IMR-90 (cell line): ENCODE measurements around the gene ETV6. TPM values are rescaled to one million over a fixed set of nuclear protein-coding genes. Genes with fewer than 3 reads are reported as not detected.

ENCODE experiments used
- ATAC-seq: fragments of 200-7000 bp; cut with Tn5 transposase; 2 replicates; pipeline ENCODE4 v1.9.1; 2020; ENCODE audit warnings: low read depth, mild to moderate bottlenecking, moderate library complexity
- BruUV-seq: library from RNA; stranded (reverse); fragments of 400-500 nt; replicated peaks from 2 replicates; lab custom pipeline; 2021; lab: Mats Ljungman, UMichigan
- CTCF ChIA-PET: fragments of 300-600 bp; formaldehyde crosslinking; extraction: SDS; loops from one replicate; lab custom pipeline; 2021; ENCODE audit warnings: antibody characterized with exemption; lab: Yijun Ruan, JAX
- POLR2A ChIA-PET: fragments of 300-600 bp; sonication (Branson Sonifier 250); formaldehyde crosslinking; loops from one replicate; lab custom pipeline; 2022; ENCODE audit warnings: antibody characterized with exemption; ENCODE audit not compliant: unreplicated experiment; lab: Charles Lee
- DNase-seq: peaks from one replicate; pipeline ENCODE4 v3.0.0; 2013
- H2AFZ ChIP-seq: replicated peaks from 2 replicates; pipeline ENCODE3; 2013; ENCODE audit warnings: low read length, mild to moderate bottlenecking; ENCODE audit not compliant: poor library complexity
- H2AK5ac ChIP-seq: 2 replicates; pipeline ENCODE4 v1.6.1; 2013; ENCODE audit warnings: low read depth, low read length, inconsistent platforms
- H2AK9ac ChIP-seq: replicated peaks from 2 replicates; pipeline ENCODE3; 2013; ENCODE audit warnings: mild to moderate bottlenecking, low read depth, low read length, moderate library complexity; ENCODE audit not compliant: poor library complexity
- H2BK120ac ChIP-seq: 2 replicates; pipeline ENCODE4 v1.6.1; 2013; ENCODE audit warnings: low read depth, low read length, inconsistent platforms
- H2BK15ac ChIP-seq: 3 replicates; pipeline ENCODE4 v1.6.1; 2013; ENCODE audit warnings: low read depth, low read length, inconsistent platforms
- H2BK20ac ChIP-seq: 2 replicates; pipeline ENCODE4 v1.6.1; 2013; ENCODE audit warnings: low read depth, mild to moderate bottlenecking, inconsistent platforms, low read length, moderate library complexity
- H2BK5ac ChIP-seq: 2 replicates; pipeline ENCODE4 v1.6.1; 2013; ENCODE audit warnings: mild to moderate bottlenecking, low read depth, low read length, inconsistent platforms; ENCODE audit not compliant: poor library complexity, severe bottlenecking
- H3K14ac ChIP-seq: replicated peaks from 2 replicates; pipeline ENCODE4 v1.6.1; 2013; ENCODE audit warnings: low read depth, low read length, inconsistent platforms
- H3K18ac ChIP-seq: 2 replicates; pipeline ENCODE4 v1.6.1; 2013; ENCODE audit warnings: low read depth, low read length, control low read depth
- H3K23ac ChIP-seq: 2 replicates; pipeline ENCODE4 v1.6.1; 2013; ENCODE audit warnings: low read depth, low read length, inconsistent platforms
- H3K27ac ChIP-seq: 2 replicates; pipeline ENCODE4 v1.5.1; 2013; ENCODE audit warnings: mild to moderate bottlenecking, control low read depth, low read length; ENCODE audit not compliant: insufficient read depth
- H3K27me3 ChIP-seq: 2 replicates; pipeline ENCODE4 v1.6.1; 2013; ENCODE audit warnings: low read length; ENCODE audit not compliant: control insufficient read depth, insufficient read depth
- H3K36me3 ChIP-seq: 2 replicates; pipeline ENCODE4 v1.6.1; 2013; ENCODE audit warnings: low read length, mixed read lengths; ENCODE audit not compliant: control insufficient read depth, insufficient read depth
- H3K4ac ChIP-seq: 2 replicates; pipeline ENCODE4 v1.6.1; 2013; ENCODE audit warnings: low read depth, low read length, inconsistent platforms
- H3K4me1 ChIP-seq: 2 replicates; pipeline ENCODE4 v1.6.1; 2013; ENCODE audit warnings: low read length, mixed read lengths; ENCODE audit not compliant: control insufficient read depth, insufficient read depth
- H3K4me2 ChIP-seq: 2 replicates; pipeline ENCODE4 v1.6.1; 2013; ENCODE audit warnings: low read depth, mild to moderate bottlenecking, control low read depth, low read length, moderate library complexity
- H3K4me3 ChIP-seq: 2 replicates; pipeline ENCODE4 v1.5.1; 2013; ENCODE audit warnings: low read depth, mild to moderate bottlenecking, control low read depth, low read length, moderate library complexity; ENCODE audit not compliant: insufficient read depth
- H3K56ac ChIP-seq: 2 replicates; pipeline ENCODE4 v1.6.1; 2013; ENCODE audit warnings: low read length, inconsistent platforms; ENCODE audit not compliant: insufficient read depth; ENCODE audit errors: extremely low read depth
- H3K79me1 ChIP-seq, 2 experiments: 2 replicates each; pipeline ENCODE4 v1.6.1; 2013; ENCODE audit warnings: low read length in 2 of 2, inconsistent platforms in 1 of 2, low read depth in 1 of 2
- H3K9ac ChIP-seq: 2 replicates; pipeline ENCODE4 v1.6.1; 2013; ENCODE audit warnings: low read depth, low read length, control low read depth
- H3K9me1 ChIP-seq: 2 replicates; pipeline ENCODE4 v1.6.1; 2013; ENCODE audit warnings: low read length, inconsistent platforms; ENCODE audit not compliant: insufficient read depth
- H3K9me3 ChIP-seq: 2 replicates; pipeline ENCODE4 v1.6.1; 2013; ENCODE audit warnings: low read length; ENCODE audit not compliant: control insufficient read depth, insufficient read depth
- H4K20me1 ChIP-seq: 2 replicates; pipeline ENCODE4 v1.6.1; 2013; ENCODE audit warnings: low read length, inconsistent platforms; ENCODE audit not compliant: insufficient read depth
- H4K5ac ChIP-seq: 2 replicates; pipeline ENCODE4 v1.6.1; 2013; ENCODE audit warnings: mild to moderate bottlenecking, low read depth, low read length, control low read depth
- H4K8ac ChIP-seq, 2 experiments: 2 replicates each; pipeline ENCODE4 v1.6.1; 2013; ENCODE audit warnings: low read depth in 2 of 2, low read length in 2 of 2, control low read depth in 1 of 2, inconsistent platforms in 1 of 2
- H4K91ac ChIP-seq: 2 replicates; pipeline ENCODE4 v1.6.1; 2013; ENCODE audit warnings: low read depth, low read length, inconsistent platforms; ENCODE audit not compliant: insufficient read depth
- BHLHE40 ChIP-seq: fragments of 150-350 bp; IDR thresholded peaks from 2 replicates; pipeline ENCODE4 v1.6.1; 2016; ENCODE audit warnings: mild to moderate bottlenecking, low read depth, low read length
- CEBPB ChIP-seq: IDR thresholded peaks from 2 replicates; pipeline ENCODE4 v1.6.1; 2012; ENCODE audit warnings: low read depth, low read length, improper control_type of control experiment
- CHD1 ChIP-seq: IDR thresholded peaks from 2 replicates; pipeline ENCODE4 v1.6.1; 2012; ENCODE audit warnings: low read depth, low read length, improper control_type of control experiment
- CTCF ChIP-seq: conservative IDR thresholded peaks from 2 replicates; pipeline ENCODE4 v1.5.1; 2012; ENCODE audit warnings: mild to moderate bottlenecking, low read depth, low read length, improper control_type of control experiment
- ELK1 ChIP-seq: fragments of 150-350 bp; IDR thresholded peaks from 2 replicates; pipeline ENCODE4 v1.6.1; 2016; ENCODE audit warnings: low read depth, mild to moderate bottlenecking, low read length, moderate library complexity, borderline replicate concordance
- FOS ChIP-seq: fragments of 150-350 bp; IDR thresholded peaks from 2 replicates; pipeline ENCODE4 v1.6.1; 2016; ENCODE audit warnings: low read depth, low read length
- MAFK ChIP-seq: IDR thresholded peaks from 2 replicates; pipeline ENCODE4 v1.6.1; 2012; ENCODE audit warnings: low read depth, low read length, improper control_type of control experiment
- MAZ ChIP-seq: IDR thresholded peaks from 2 replicates; pipeline ENCODE4 v1.6.1; 2012; ENCODE audit warnings: low read depth, mild to moderate bottlenecking, low read length, improper control_type of control experiment, moderate library complexity, borderline replicate concordance
- MXI1 ChIP-seq: IDR thresholded peaks from 2 replicates; pipeline ENCODE4 v1.6.1; 2012; ENCODE audit warnings: low read depth, mild to moderate bottlenecking, low read length, moderate library complexity, borderline replicate concordance
- NFE2L2 ChIP-seq: fragments of 150-350 bp; IDR thresholded peaks from 2 replicates; pipeline ENCODE4 v1.6.1; 2016; ENCODE audit warnings: low read depth, mild to moderate bottlenecking, low read length
- POLR2A ChIP-seq: IDR thresholded peaks from 2 replicates; pipeline ENCODE4 v1.6.1; 2012; ENCODE audit warnings: mild to moderate bottlenecking, low read depth, low read length
- RAD21 ChIP-seq: IDR thresholded peaks from 2 replicates; pipeline ENCODE4 v1.6.1; 2012; ENCODE audit warnings: low read length, improper control_type of control experiment
- RCOR1 ChIP-seq: IDR thresholded peaks from 2 replicates; pipeline ENCODE4 v1.6.1; 2012; ENCODE audit warnings: mild to moderate bottlenecking, low read length, improper control_type of control experiment; ENCODE audit not compliant: insufficient replicate concordance
- RFX5 ChIP-seq: IDR thresholded peaks from 2 replicates; pipeline ENCODE4 v1.8.0; 2012; ENCODE audit warnings: low read depth, mild to moderate bottlenecking, low read length, moderate library complexity
- SMC3 ChIP-seq: fragments of 150-350 bp; IDR thresholded peaks from 2 replicates; pipeline ENCODE4 v1.6.1; 2016; ENCODE audit warnings: low read depth, mild to moderate bottlenecking, antibody characterized with exemption, low read length, moderate library complexity
- WGBS, 2 experiments: methylation state at CpG; one replicate each; pipeline versions ENCODE4 v1.1.5 to v1.1.7; 2013; ENCODE audit warnings: missing lambda C conversion rate in 2 of 2; ENCODE audit not compliant: insufficient read length in 1 of 2; ENCODE audit errors: extremely low coverage in 2 of 2; 5-methylcytosine and 5-hydroxymethylcytosine counted together
- dilution Hi-C: fragments of 300-500 bp; cut with HindIII; formaldehyde crosslinking; loops from one replicate; pipeline ENCODE4 v1.14.3; 2018; ENCODE audit warnings: low sequenced_read_pairs; ENCODE audit not compliant: unreplicated experiment
- in situ Hi-C: fragments of 300-500 bp; cut with MboI; formaldehyde crosslinking; loops from 3 replicates; pipeline ENCODE4 v1.14.3; 2019; ENCODE audit warnings: low sequenced_read_pairs, inconsistent platforms, mixed read lengths
- intact Hi-C: fragments of 100-400 bp; cut with micrococcal nuclease; formaldehyde crosslinking; loops from 2 replicates; pipeline ENCODE4 v1.10.0; 2022
- polyA plus RNA-seq, 3 experiments: library from polyadenylated mRNA; depleted of rRNA; stranded (reverse); fragments of >200 nt; gene quantifications; 2 replicates each; pipeline ENCODE4 v1.2.3, GENCODE V29; 2012; ENCODE audit warnings: low replicate concordance in 1 of 3
- total RNA-seq: library from RNA; depleted of rRNA; stranded (reverse); fragments of >200 nt; gene quantifications from 2 replicates; pipeline ENCODE4 v1.2.3, GENCODE V29; 2012
- TF ChIP-seq, protein P1 (sequence below): fragments of 150-350 bp; IDR thresholded peaks from 2 replicates; pipeline ENCODE4 v1.6.1; 2017; ENCODE audit warnings: mild to moderate bottlenecking, antibody characterized with exemption, low read length, low read depth

ETV6 gene
- total and polyA plus RNA-seq, 2 of the 4 experiments (the other 2 are of a cell fraction) = 8.4 to 9.9 TPM

- H2BK20ac ChIP-seq = peak overlapping the region; percentile 88
- TF ChIP-seq BHLHE40 (no peak), CTCF (no peak), ELK1 (no peak), POLR2A (no peak), CEBPB (no peak), FOS (no peak), NFE2L2 (no peak), CHD1 (no peak), RFX5 (no peak), SMC3 (no peak), RAD21 (no peak), MAZ (no peak), MXI1 (no peak), RCOR1 (no peak), MAFK (no peak)
- TF ChIP-seq, protein P1, sequence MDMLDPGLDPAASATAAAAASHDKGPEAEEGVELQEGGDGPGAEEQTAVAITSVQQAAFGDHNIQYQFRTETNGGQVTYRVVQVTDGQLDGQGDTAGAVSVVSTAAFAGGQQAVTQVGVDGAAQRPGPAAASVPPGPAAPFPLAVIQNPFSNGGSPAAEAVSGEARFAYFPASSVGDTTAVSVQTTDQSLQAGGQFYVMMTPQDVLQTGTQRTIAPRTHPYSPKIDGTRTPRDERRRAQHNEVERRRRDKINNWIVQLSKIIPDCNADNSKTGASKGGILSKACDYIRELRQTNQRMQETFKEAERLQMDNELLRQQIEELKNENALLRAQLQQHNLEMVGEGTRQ = no peak
- no peak overlapping the region for H3K4me3 ChIP-seq
- H3K27me3 ChIP-seq = no peaks in the 10 kb centered on the region
- ChIA-PET POLR2A (no interaction called here), CTCF (no interaction called here)
- peak overlapping the region; percentile 30 for H3K27ac ChIP-seq
- peak overlapping the region; percentile 79; the same call in 1 of the 3 replicates for H2BK15ac ChIP-seq
- H2AFZ ChIP-seq = no peak overlapping the region
- H4K20me1 ChIP-seq = no peaks in the 10 kb centered on the region; the same call in 1 of the 2 replicates
- dilution Hi-C loops = no loop called here
- peak overlapping the region; percentile 42; the same call in 1 of the 2 replicates for H3K18ac ChIP-seq
- peak overlapping the region; percentile 91 for H2BK120ac ChIP-seq
- H3K56ac ChIP-seq = peak overlapping the region; percentile 93; the same call in 1 of the 2 replicates
- peak overlapping the region; percentile 43 to 74 for H4K8ac ChIP-seq
- peaks cover 16% of the 10 kb centered on the region for H3K9me1 ChIP-seq
- H3K4me1 ChIP-seq = peaks cover 24% of the 10 kb centered on the region
- intact Hi-C loops = loop anchor here (2.0 kb wide), 2 partner anchors 41 to 67 kb away; no protein-coding TSS in a partner anchor
- H2BK5ac ChIP-seq = peak overlapping the region; percentile 83
- peak overlapping the region; percentile 90 for H2AK5ac ChIP-seq
- H3K9ac ChIP-seq = no peak overlapping the region
- H3K4ac ChIP-seq = peak overlapping the region; percentile 86
- H3K4me2 ChIP-seq = no peak overlapping the region
- ATAC-seq (no peak), DNase-seq (no peak)
- H3K14ac ChIP-seq = peak overlapping the region; percentile 94
- H3K79me1 ChIP-seq = peaks cover 33 to 83% of the 10 kb centered on the region in 2 experiments
- H4K91ac ChIP-seq = peak overlapping the region; percentile 89
- H2AK9ac ChIP-seq = peak overlapping the region; percentile 57
- H4K5ac ChIP-seq = peak overlapping the region; percentile 13; the same call in 1 of the 2 replicates
- no CpG with 5 or more reads among the region's 3 CpGs for WGBS, 2 experiments
- no peaks in the 10 kb centered on the region for H3K9me3 ChIP-seq
- BruUV-seq = no TSS peak
- H3K23ac ChIP-seq = peak overlapping the region; percentile 76
- peaks cover 1% of the 10 kb centered on the region; the same call in 1 of the 2 replicates for H3K36me3 ChIP-seq
- in situ Hi-C loops = loop anchor here (25.0 kb wide), 1 partner anchor 994 kb away; the partner anchor contains the start of gene CDKN1B
Measured at GRCh38 chr12:11718105-11718504, 68.6 kb downstream of the ETV6 start.
